HepG2 (cell line): ENCODE measurements around the gene PUS3. TPM values are rescaled to one million over a fixed set of nuclear protein-coding genes. Genes with fewer than 3 reads are reported as not detected.

Source experiments
- ATAC-seq: fragments of 200-7000 bp; cut with Tn5 transposase; 3 replicates; pipeline ENCODE4 v1.9.1; 2020; ENCODE audit warnings: mild to moderate bottlenecking, moderate library complexity
- BruUV-seq: library from RNA; stranded (reverse); fragments of 400-500 nt; replicated peaks from 2 replicates; lab custom pipeline; 2021; lab: Mats Ljungman, UMichigan
- CTCF ChIA-PET: fragments of 300-600 bp; formaldehyde crosslinking; extraction: SDS; loops from one replicate; lab custom pipeline; 2021; ENCODE audit warnings: low total read pairs, inconsistent platforms, low intra/inter-chr PET ratio; lab: Yijun Ruan, JAX
- POLR2A ChIA-PET: fragments of 350-600 bp; sonication (Branson Sonifier 250); formaldehyde crosslinking; loops from one replicate; lab custom pipeline; 2020; ENCODE audit warnings: antibody characterized with exemption, inconsistent platforms; lab: Yijun Ruan, JAX
- DNase-seq: peaks from one replicate; pipeline ENCODE4 v3.0.0-alpha.2; 2015; ENCODE audit warnings: low spot score
- FAIRE-seq: peaks from 3 replicates; lab custom pipeline; 2011; peaks lifted over from hg19 to GRCh38; lab: Jason Lieb, UNC
- H2AFZ ChIP-seq: one replicate; pipeline ENCODE4 v1.6.1; 2011; ENCODE audit warnings: low read length, inconsistent platforms
- H3K27ac ChIP-seq: fragments of 300-600 bp; 3 replicates; pipeline ENCODE4 v1.8.0; 2011; ENCODE audit warnings: mixed run types, mild to moderate bottlenecking, mixed read lengths, low read length, inconsistent platforms; ENCODE audit not compliant: insufficient read depth; ENCODE audit errors: extremely low read length
- H3K27me3 ChIP-seq, 2 experiments: fragments of 200-600 bp in 1 of 2; 2 replicates in 1 of 2; 3 replicates in 1 of 2; pipeline versions ENCODE4 v1.6.0 to v1.8.0; 2011; ENCODE audit warnings: low read length in 2 of 2, mild to moderate bottlenecking in 2 of 2, moderate library complexity in 2 of 2, inconsistent platforms in 1 of 2; ENCODE audit not compliant: insufficient read depth in 2 of 2, control insufficient read depth in 1 of 2
- H3K36me3 ChIP-seq, 2 experiments: fragments of 200-600 bp in 1 of 2; replicated peaks in 1 of 2; 2 replicates in 1 of 2; 3 replicates in 1 of 2; pipeline versions ENCODE4 v1.5.1 to v1.8.0; 2011; ENCODE audit warnings: low read length in 2 of 2, inconsistent platforms in 1 of 2; ENCODE audit not compliant: insufficient read depth in 2 of 2, control insufficient read depth in 1 of 2
- H3K4me1 ChIP-seq: 2 replicates; pipeline ENCODE4 v1.5.1; 2012; ENCODE audit warnings: low read length, inconsistent platforms; ENCODE audit not compliant: insufficient read depth
- H3K4me2 ChIP-seq: 2 replicates; pipeline ENCODE4 v1.6.0; 2011; ENCODE audit warnings: low read depth, low read length, inconsistent platforms
- H3K4me3 ChIP-seq, 3 experiments: fragments of 200-600 bp in 1 of 3; sonication (generic), shearing (Covaris generic) in 1 of 3; replicated peaks in 1 of 3; 2 replicates each; pipeline ENCODE4 v1.5.1; 2011 to 2016; ENCODE audit warnings: low read length in 3 of 3, inconsistent platforms in 2 of 3, low read depth in 2 of 3, mild to moderate bottlenecking in 2 of 3, control low read depth in 1 of 3, mixed read lengths in 1 of 3; ENCODE audit not compliant: insufficient read depth in 1 of 3
- H3K79me2 ChIP-seq: one replicate; pipeline ENCODE4 v1.6.1; 2011; ENCODE audit warnings: low read length, inconsistent platforms; ENCODE audit not compliant: insufficient read depth
- H3K9ac ChIP-seq: 2 replicates; pipeline ENCODE4 v1.6.0; 2011; ENCODE audit warnings: mild to moderate bottlenecking, low read depth, low read length, inconsistent platforms; ENCODE audit not compliant: insufficient read depth
- H3K9me3 ChIP-seq: 2 replicates; pipeline ENCODE4 v1.5.1; 2012; ENCODE audit warnings: mild to moderate bottlenecking, low read length
- H4K20me1 ChIP-seq: 2 replicates; pipeline ENCODE4 v1.6.0; 2011; ENCODE audit warnings: inconsistent platforms, mild to moderate bottlenecking, low read length, moderate library complexity; ENCODE audit not compliant: insufficient read depth
- HIVEP1 ChIP-seq: sonication (generic); formaldehyde crosslinking; IDR thresholded peaks from 2 replicates; pipeline ENCODE4 v1.4.0; 2020; ENCODE audit warnings: mild to moderate bottlenecking, missing genetic modification reagents
- KDM3A ChIP-seq: IDR thresholded peaks from 2 replicates; pipeline ENCODE4 v1.6.1; 2018; ENCODE audit warnings: low read depth, missing compliant biosample characterization
- MAFK ChIP-seq, 2 experiments: IDR thresholded peaks in 1 of 2; conservative IDR thresholded peaks in 1 of 2; 2 replicates each; pipeline ENCODE4 v1.6.1; 2011; ENCODE audit warnings: improper control_type of control experiment in 2 of 2, low read length in 2 of 2
- NFATC3 ChIP-seq: sonication (generic); formaldehyde crosslinking; IDR thresholded peaks from 2 replicates; pipeline ENCODE4 v1.5.1; 2020; ENCODE audit warnings: mild to moderate bottlenecking, missing genetic modification reagents
- NFRKB ChIP-seq: fragments of 450-650 bp; IDR thresholded peaks from 2 replicates; pipeline ENCODE4 v1.6.1; 2017
- NKX3-1 ChIP-seq: sonication (generic); formaldehyde crosslinking; IDR thresholded peaks from 2 replicates; pipeline ENCODE4 v1.5.0; 2020; ENCODE audit warnings: missing genetic modification reagents
- RBAK ChIP-seq: sonication (generic); formaldehyde crosslinking; IDR thresholded peaks from 2 replicates; pipeline ENCODE4 v1.5.1; 2020; ENCODE audit warnings: mild to moderate bottlenecking, missing genetic modification reagents
- YEATS4 ChIP-seq: sonication (generic); formaldehyde crosslinking; IDR thresholded peaks from 2 replicates; pipeline ENCODE4 v1.4.0; 2020; ENCODE audit warnings: missing genetic modification reagents, borderline replicate concordance
- ZBTB42 ChIP-seq: sonication (generic); formaldehyde crosslinking; IDR thresholded peaks from 2 replicates; pipeline ENCODE4 v1.5.0; 2020; ENCODE audit warnings: mild to moderate bottlenecking, missing genetic modification reagents
- ZNF577 ChIP-seq: sonication (generic); formaldehyde crosslinking; IDR thresholded peaks from 2 replicates; pipeline ENCODE4 v1.4.0; 2020; ENCODE audit warnings: mild to moderate bottlenecking, low read depth, missing genetic modification reagents, borderline replicate concordance
- ZNF746 ChIP-seq: sonication (generic); formaldehyde crosslinking; IDR thresholded peaks from 2 replicates; pipeline ENCODE4 v1.8.0; 2022; ENCODE audit warnings: mild to moderate bottlenecking, missing genetic modification reagents
- WGBS: methylation state at CpG from one replicate; pipeline ENCODE4 v1.1.6; 2017; ENCODE audit warnings: low lambda C conversion rate; 5-methylcytosine and 5-hydroxymethylcytosine counted together
- in situ Hi-C: cut with HindIII; loops from 2 replicates; pipeline ENCODE4 v1.10.0; 2017; ENCODE audit warnings: low pct_unique_long_range_greater_than_20kb; ENCODE audit not compliant: extremely low pct_ligation_motif_present
- intact Hi-C: fragments of 100-400 bp; cut with micrococcal nuclease; formaldehyde crosslinking; loops from one replicate; pipeline ENCODE4 v1.10.0; 2022; ENCODE audit not compliant: unreplicated experiment
- polyA plus RNA-seq, 8 experiments: library from polyadenylated mRNA; depleted of rRNA in 3 of 8; stranded (reverse) in 7 of 8; unstranded in 1 of 8; fragments of >200 nt; fragmentation: Illumina TruSeq in 4 of 8; extraction: Trizol in 4 of 8; gene quantifications; 2 replicates each; pipeline versions ENCODE4 v1.2.1 to v1.2.3, GENCODE V29; 2011 to 2016; ENCODE audit warnings: low read depth in 4 of 8, missing spikeins in 1 of 8, mixed read lengths in 1 of 8; ENCODE audit not compliant: insufficient read depth in 1 of 8
- total RNA-seq, 5 experiments: library from RNA; depleted of rRNA; stranded (reverse); fragments of >200 nt; fragmentation: Illumina TruSeq; extraction: Trizol; gene quantifications; 2 replicates each; pipeline ENCODE4 v1.2.3, GENCODE V29; 2016; ENCODE audit warnings: low read depth in 1 of 5
- TF ChIP-seq, protein P1 (sequence below): sonication (generic); formaldehyde crosslinking; IDR thresholded peaks from 2 replicates; pipeline ENCODE4 v1.4.0; 2020; ENCODE audit warnings: mild to moderate bottlenecking, missing genetic modification reagents
- TF ChIP-seq, protein P2 (sequence below): sonication (generic); formaldehyde crosslinking; IDR thresholded peaks from 2 replicates; pipeline ENCODE4 v1.8.0; 2022; ENCODE audit warnings: mild to moderate bottlenecking, missing genetic modification reagents, moderate library complexity
- TF ChIP-seq, protein P3 (sequence below), 2 experiments: IDR thresholded peaks; 2 replicates each; pipeline ENCODE4 v1.6.1; 2011 to 2012; ENCODE audit warnings: low read length in 2 of 2, borderline replicate concordance in 1 of 2, low read depth in 1 of 2, mild to moderate bottlenecking in 1 of 2, moderate library complexity in 1 of 2
- TF ChIP-seq, protein P4 (sequence below): sonication (generic); formaldehyde crosslinking; IDR thresholded peaks from 2 replicates; pipeline ENCODE4 v1.5.1; 2020; ENCODE audit warnings: missing genetic modification reagents, mild to moderate bottlenecking, borderline replicate concordance
- TF ChIP-seq, protein P5 (sequence below): sonication (generic); formaldehyde crosslinking; IDR thresholded peaks from 2 replicates; pipeline ENCODE4 v1.4.0; 2020; ENCODE audit warnings: mild to moderate bottlenecking, low read depth, missing genetic modification reagents

PUS3 gene
- total and polyA plus RNA-seq, 2 of the 13 experiments (the other 11 are each of a cell fraction or from before 2014, with no cell fraction given) = 6.0 to 18.2 TPM

DNA sequence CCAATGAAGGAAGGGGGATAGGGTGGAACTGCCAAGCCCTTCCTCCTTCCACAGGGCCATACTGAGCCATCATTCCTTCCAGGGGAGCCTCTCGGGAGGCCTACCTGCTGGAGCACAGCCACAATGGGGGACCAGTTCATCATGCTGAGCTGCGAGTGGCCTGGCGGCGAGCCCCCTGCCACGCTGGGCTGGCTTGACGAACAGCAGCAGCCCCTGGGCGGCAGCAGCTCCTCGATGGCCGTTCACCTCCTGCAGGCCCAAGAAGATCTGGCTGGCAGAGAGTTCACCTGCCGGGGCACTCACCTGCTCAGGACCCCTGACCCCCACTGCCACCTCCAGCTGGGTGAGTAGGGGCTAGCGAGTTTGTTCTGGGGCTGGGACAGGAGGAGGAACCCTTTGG lies 48.7 kb upstream of the PUS3 start:
- in situ Hi-C loops = no loop called here
- CTCF ChIA-PET = no interaction called here
- TF ChIP-seq ZBTB42 = no peak
- TF ChIP-seq NKX3-1 (CRISPR knock-in tag) = no peak
- no peak for TF ChIP-seq RBAK
- TF ChIP-seq YEATS4 (CRISPR knock-in tag) = no peak
- TF ChIP-seq, protein P1, sequence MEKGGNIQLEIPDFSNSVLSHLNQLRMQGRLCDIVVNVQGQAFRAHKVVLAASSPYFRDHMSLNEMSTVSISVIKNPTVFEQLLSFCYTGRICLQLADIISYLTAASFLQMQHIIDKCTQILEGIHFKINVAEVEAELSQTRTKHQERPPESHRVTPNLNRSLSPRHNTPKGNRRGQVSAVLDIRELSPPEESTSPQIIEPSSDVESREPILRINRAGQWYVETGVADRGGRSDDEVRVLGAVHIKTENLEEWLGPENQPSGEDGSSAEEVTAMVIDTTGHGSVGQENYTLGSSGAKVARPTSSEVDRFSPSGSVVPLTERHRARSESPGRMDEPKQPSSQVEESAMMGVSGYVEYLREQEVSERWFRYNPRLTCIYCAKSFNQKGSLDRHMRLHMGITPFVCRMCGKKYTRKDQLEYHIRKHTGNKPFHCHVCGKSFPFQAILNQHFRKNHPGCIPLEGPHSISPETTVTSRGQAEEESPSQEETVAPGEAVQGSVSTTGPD (CRISPR knock-in tag) = no peak
- TF ChIP-seq, protein P2, sequence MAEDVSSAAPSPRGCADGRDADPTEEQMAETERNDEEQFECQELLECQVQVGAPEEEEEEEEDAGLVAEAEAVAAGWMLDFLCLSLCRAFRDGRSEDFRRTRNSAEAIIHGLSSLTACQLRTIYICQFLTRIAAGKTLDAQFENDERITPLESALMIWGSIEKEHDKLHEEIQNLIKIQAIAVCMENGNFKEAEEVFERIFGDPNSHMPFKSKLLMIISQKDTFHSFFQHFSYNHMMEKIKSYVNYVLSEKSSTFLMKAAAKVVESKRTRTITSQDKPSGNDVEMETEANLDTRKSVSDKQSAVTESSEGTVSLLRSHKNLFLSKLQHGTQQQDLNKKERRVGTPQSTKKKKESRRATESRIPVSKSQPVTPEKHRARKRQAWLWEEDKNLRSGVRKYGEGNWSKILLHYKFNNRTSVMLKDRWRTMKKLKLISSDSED (CRISPR knock-in tag) = no peak
- TF ChIP-seq KDM3A (CRISPR knock-in tag) = no peak
- TF ChIP-seq MAFK (conservative IDR thresholded peaks at IDR 0.05 in 1 of 2, IDR thresholded peaks at IDR 0.05 in 1 of 2; ENCODE audit: low read length in 2 of 2) = no peak
- TF ChIP-seq HIVEP1 (CRISPR knock-in tag) = no peak
- TF ChIP-seq ZNF746 (CRISPR knock-in tag) = no peak
- TF ChIP-seq ZNF577 (CRISPR knock-in tag) = no peak
- TF ChIP-seq, protein P3, sequence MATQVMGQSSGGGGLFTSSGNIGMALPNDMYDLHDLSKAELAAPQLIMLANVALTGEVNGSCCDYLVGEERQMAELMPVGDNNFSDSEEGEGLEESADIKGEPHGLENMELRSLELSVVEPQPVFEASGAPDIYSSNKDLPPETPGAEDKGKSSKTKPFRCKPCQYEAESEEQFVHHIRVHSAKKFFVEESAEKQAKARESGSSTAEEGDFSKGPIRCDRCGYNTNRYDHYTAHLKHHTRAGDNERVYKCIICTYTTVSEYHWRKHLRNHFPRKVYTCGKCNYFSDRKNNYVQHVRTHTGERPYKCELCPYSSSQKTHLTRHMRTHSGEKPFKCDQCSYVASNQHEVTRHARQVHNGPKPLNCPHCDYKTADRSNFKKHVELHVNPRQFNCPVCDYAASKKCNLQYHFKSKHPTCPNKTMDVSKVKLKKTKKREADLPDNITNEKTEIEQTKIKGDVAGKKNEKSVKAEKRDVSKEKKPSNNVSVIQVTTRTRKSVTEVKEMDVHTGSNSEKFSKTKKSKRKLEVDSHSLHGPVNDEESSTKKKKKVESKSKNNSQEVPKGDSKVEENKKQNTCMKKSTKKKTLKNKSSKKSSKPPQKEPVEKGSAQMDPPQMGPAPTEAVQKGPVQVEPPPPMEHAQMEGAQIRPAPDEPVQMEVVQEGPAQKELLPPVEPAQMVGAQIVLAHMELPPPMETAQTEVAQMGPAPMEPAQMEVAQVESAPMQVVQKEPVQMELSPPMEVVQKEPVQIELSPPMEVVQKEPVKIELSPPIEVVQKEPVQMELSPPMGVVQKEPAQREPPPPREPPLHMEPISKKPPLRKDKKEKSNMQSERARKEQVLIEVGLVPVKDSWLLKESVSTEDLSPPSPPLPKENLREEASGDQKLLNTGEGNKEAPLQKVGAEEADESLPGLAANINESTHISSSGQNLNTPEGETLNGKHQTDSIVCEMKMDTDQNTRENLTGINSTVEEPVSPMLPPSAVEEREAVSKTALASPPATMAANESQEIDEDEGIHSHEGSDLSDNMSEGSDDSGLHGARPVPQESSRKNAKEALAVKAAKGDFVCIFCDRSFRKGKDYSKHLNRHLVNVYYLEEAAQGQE (IDR thresholded peaks at IDR 0.05; ENCODE audit: borderline replicate concordance in 1 of 2, low read depth in 1 of 2, low read length in 2 of 2) = no peak
- no peak for TF ChIP-seq NFATC3 (CRISPR knock-in tag)
- TF ChIP-seq, protein P4, sequence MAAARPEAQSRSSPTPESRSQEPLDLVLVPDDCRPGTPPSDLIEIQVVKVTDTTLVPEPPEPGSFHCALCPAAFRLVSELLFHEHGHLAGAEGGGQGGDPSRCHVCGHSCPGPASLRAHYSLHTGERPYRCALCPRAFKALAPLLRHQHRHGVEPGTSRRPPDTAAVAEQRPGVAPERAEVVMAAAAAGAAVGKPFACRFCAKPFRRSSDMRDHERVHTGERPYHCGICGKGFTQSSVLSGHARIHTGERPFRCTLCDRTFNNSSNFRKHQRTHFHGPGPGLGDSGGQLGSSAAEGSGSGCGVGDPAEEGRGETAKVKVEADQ (CRISPR knock-in tag) = no peak
- no peak for TF ChIP-seq NFRKB
- TF ChIP-seq, protein P5, sequence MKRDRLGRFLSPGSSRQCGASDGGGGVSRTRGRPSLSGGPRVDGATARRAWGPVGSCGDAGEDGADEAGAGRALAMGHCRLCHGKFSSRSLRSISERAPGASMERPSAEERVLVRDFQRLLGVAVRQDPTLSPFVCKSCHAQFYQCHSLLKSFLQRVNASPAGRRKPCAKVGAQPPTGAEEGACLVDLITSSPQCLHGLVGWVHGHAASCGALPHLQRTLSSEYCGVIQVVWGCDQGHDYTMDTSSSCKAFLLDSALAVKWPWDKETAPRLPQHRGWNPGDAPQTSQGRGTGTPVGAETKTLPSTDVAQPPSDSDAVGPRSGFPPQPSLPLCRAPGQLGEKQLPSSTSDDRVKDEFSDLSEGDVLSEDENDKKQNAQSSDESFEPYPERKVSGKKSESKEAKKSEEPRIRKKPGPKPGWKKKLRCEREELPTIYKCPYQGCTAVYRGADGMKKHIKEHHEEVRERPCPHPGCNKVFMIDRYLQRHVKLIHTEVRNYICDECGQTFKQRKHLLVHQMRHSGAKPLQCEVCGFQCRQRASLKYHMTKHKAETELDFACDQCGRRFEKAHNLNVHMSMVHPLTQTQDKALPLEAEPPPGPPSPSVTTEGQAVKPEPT (CRISPR knock-in tag) = no peak

More for the DNA sequence above, 48.7 kb upstream of the PUS3 start:
- Histone ChIP-seq H3K36me3 (0 out of 5 replicates have a peak, but pooled peaks cover 0 to 6% of the 10 kb centered on the region in 2 experiments), H3K4me2 (no peak overlapping the region), H3K9ac (no peak overlapping the region), H3K27me3 (no peaks in the 10 kb centered on the region; a peak in 1 of 5 replicates), H3K79me2 (no peaks in the 10 kb centered on the region), H3K4me1 (peaks cover 26% of the 10 kb centered on the region), H3K4me3 (no peak overlapping the region), H3K27ac (no peak overlapping the region), H2AFZ (no peak overlapping the region), H3K9me3 (no peaks in the 10 kb centered on the region), H4K20me1 (no peaks in the 10 kb centered on the region)
- intact Hi-C loops = no loop called here
- 93% methylated on average over 2 of the region's 11 CpGs for WGBS
- ATAC-seq (no peak), DNase-seq (no peak), FAIRE-seq (no peak)
- POLR2A ChIA-PET = no interaction called here
- BruUV-seq = no TSS peak
